H1 (cell line): ENCODE measurements around the gene PAX8. TPM values are rescaled to one million over a fixed set of nuclear protein-coding genes. Genes with fewer than 3 reads are reported as not detected.

Source experiments
- CTCF ChIA-PET: fragments of 300-600 bp; sonication (Branson Sonifier 250); formaldehyde crosslinking; loops from one replicate; lab custom pipeline; 2021; ENCODE audit not compliant: partially characterized antibody; lab: Charles Lee
- POLR2A ChIA-PET: fragments of 300-600 bp; sonication (Branson Sonifier 250); formaldehyde crosslinking; loops from one replicate; lab custom pipeline; 2021; ENCODE audit warnings: inconsistent platforms; ENCODE audit not compliant: partially characterized antibody; lab: Charles Lee
- DNase-seq, 2 experiments: peaks; one replicate each; pipeline versions ENCODE4 v3.0.0 to v3.0.0-alpha.2; 2010 to 2022; ENCODE audit warnings: low spot score in 2 of 2, low read depth in 1 of 2, mixed read lengths in 1 of 2
- FAIRE-seq: peaks from 2 replicates; lab custom pipeline; 2011; peaks lifted over from hg19 to GRCh38; lab: Jason Lieb, UNC
- H2AFZ ChIP-seq: 2 replicates; pipeline ENCODE4 v1.8.1; 2012; ENCODE audit warnings: low read length, inconsistent platforms
- H2AK5ac ChIP-seq: 2 replicates; pipeline ENCODE4 v1.6.1; 2013; ENCODE audit warnings: low read depth, low read length
- H2BK120ac ChIP-seq: replicated peaks from 2 replicates; pipeline ENCODE3; 2013; ENCODE audit warnings: low read depth, low read length, inconsistent platforms
- H2BK12ac ChIP-seq: 2 replicates; pipeline ENCODE4 v1.6.1; 2013; ENCODE audit warnings: low read depth, low read length
- H2BK15ac ChIP-seq: 2 replicates; pipeline ENCODE4 v1.6.1; 2013; ENCODE audit warnings: low read length
- H2BK20ac ChIP-seq: 2 replicates; pipeline ENCODE4 v1.6.1; 2013; ENCODE audit warnings: low read length
- H2BK5ac ChIP-seq: 2 replicates; pipeline ENCODE4 v1.6.1; 2013; ENCODE audit warnings: low read depth, low read length
- H3K14ac ChIP-seq: 2 replicates; pipeline ENCODE4 v1.6.1; 2013; ENCODE audit warnings: inconsistent platforms; ENCODE audit not compliant: insufficient read length
- H3K18ac ChIP-seq: 2 replicates; pipeline ENCODE4 v1.6.1; 2013; ENCODE audit warnings: low read length; ENCODE audit errors: extremely low read depth
- H3K23ac ChIP-seq: 2 replicates; pipeline ENCODE4 v1.6.1; 2013; ENCODE audit warnings: inconsistent platforms; ENCODE audit not compliant: insufficient read length
- H3K23me2 ChIP-seq: 2 replicates; pipeline ENCODE4 v1.6.1; 2013; ENCODE audit warnings: low read depth, low read length
- H3K27ac ChIP-seq: 2 replicates; pipeline ENCODE4 v1.6.1; 2011; ENCODE audit warnings: low read depth, low read length, inconsistent platforms
- H3K27me3 ChIP-seq, 4 experiments: replicated peaks in 1 of 4; 1 replicate in 1 of 4; 2 replicates in 3 of 4; pipeline versions ENCODE4 v1.6.1 to v1.8.1; 2011 to 2013; ENCODE audit warnings: low read length in 3 of 4, mild to moderate bottlenecking in 3 of 4, inconsistent platforms in 2 of 4, mixed read lengths in 2 of 4, moderate library complexity in 1 of 4; ENCODE audit not compliant: control insufficient read depth in 3 of 4, insufficient read depth in 3 of 4; ENCODE audit errors: extremely low read depth in 1 of 4
- H3K36me3 ChIP-seq, 4 experiments: 2 replicates each; pipeline versions ENCODE4 v1.6.1 to v1.8.1; 2011 to 2013; ENCODE audit warnings: mild to moderate bottlenecking in 4 of 4, low read length in 3 of 4, moderate library complexity in 2 of 4, control low read depth in 1 of 4, inconsistent platforms in 1 of 4; ENCODE audit not compliant: insufficient read depth in 4 of 4, control insufficient read depth in 2 of 4
- H3K4ac ChIP-seq: replicated peaks from 2 replicates; pipeline ENCODE3; 2013; ENCODE audit warnings: low read length, low read depth, mixed read lengths, inconsistent platforms; ENCODE audit not compliant: insufficient read length
- H3K4me1 ChIP-seq, 4 experiments: replicated peaks in 1 of 4; 1 replicate in 1 of 4; 2 replicates in 3 of 4; pipeline versions ENCODE4 v1.6.1 to v1.8.1; 2011 to 2013; ENCODE audit warnings: low read length in 3 of 4, inconsistent platforms in 2 of 4, mixed read lengths in 1 of 4; ENCODE audit not compliant: insufficient read depth in 4 of 4, control insufficient read depth in 3 of 4
- H3K4me2 ChIP-seq, 2 experiments: 2 replicates each; pipeline versions ENCODE4 v1.6.1 to v1.8.1; 2011 to 2013; ENCODE audit warnings: low read depth in 2 of 2, low read length in 2 of 2, control low read depth in 1 of 2, inconsistent platforms in 1 of 2, mild to moderate bottlenecking in 1 of 2; ENCODE audit not compliant: insufficient read depth in 1 of 2
- H3K4me3 ChIP-seq, 4 experiments: fragments of 200-600, 300-600 bp in 1 of 4; sonication (generic), shearing (Covaris generic), sonication (Bioruptor Twin) in 1 of 4; 2 replicates each; pipeline versions ENCODE4 v1.5.1 to v1.8.1; 2011 to 2016; ENCODE audit warnings: low read length in 4 of 4, low read depth in 3 of 4, control low read depth in 2 of 4, inconsistent platforms in 2 of 4, mild to moderate bottlenecking in 2 of 4, mixed read lengths in 1 of 4, moderate library complexity in 1 of 4; ENCODE audit not compliant: insufficient read depth in 2 of 4; ENCODE audit errors: extremely low read depth in 1 of 4
- H3K56ac ChIP-seq: replicated peaks from 2 replicates; pipeline ENCODE3; 2013; ENCODE audit warnings: low read depth, mild to moderate bottlenecking, mixed read lengths, low read length, inconsistent platforms; ENCODE audit not compliant: insufficient read length
- H3K79me1 ChIP-seq: 2 replicates; pipeline ENCODE4 v1.6.1; 2013; ENCODE audit warnings: low read depth, low read length, control low read depth
- H3K79me2 ChIP-seq, 2 experiments: 2 replicates each; pipeline versions ENCODE4 v1.6.1 to v1.8.1; 2012 to 2013; ENCODE audit warnings: low read length in 2 of 2, mild to moderate bottlenecking in 2 of 2, inconsistent platforms in 1 of 2; ENCODE audit not compliant: insufficient read depth in 2 of 2, control insufficient read depth in 1 of 2
- H3K9ac ChIP-seq, 4 experiments: replicated peaks in 1 of 4; 1 replicate in 1 of 4; 2 replicates in 3 of 4; pipeline versions ENCODE4 v1.6.1 to v1.8.1; 2011 to 2013; ENCODE audit warnings: low read depth in 3 of 4, low read length in 3 of 4, control low read depth in 2 of 4, mild to moderate bottlenecking in 2 of 4, moderate library complexity in 2 of 4, inconsistent platforms in 1 of 4; ENCODE audit errors: extremely low read depth in 1 of 4
- H3K9me3 ChIP-seq, 2 experiments: 2 replicates each; pipeline versions ENCODE4 v1.6.1 to v1.8.1; 2012 to 2013; ENCODE audit warnings: mild to moderate bottlenecking in 2 of 2, moderate library complexity in 2 of 2, control low read depth in 1 of 2, inconsistent platforms in 1 of 2, low read depth in 1 of 2, low read length in 1 of 2, mixed read lengths in 1 of 2; ENCODE audit not compliant: insufficient read depth in 2 of 2
- H4K20me1 ChIP-seq, 2 experiments: replicated peaks in 1 of 2; 2 replicates each; pipeline versions ENCODE3 to v1.8.1; 2011 to 2013; ENCODE audit warnings: inconsistent platforms in 2 of 2, low read length in 2 of 2, mild to moderate bottlenecking in 1 of 2; ENCODE audit not compliant: insufficient read depth in 2 of 2, control insufficient read depth in 1 of 2
- H4K5ac ChIP-seq: 2 replicates; pipeline ENCODE4 v1.6.1; 2013; ENCODE audit warnings: low read length, low read depth, mixed read lengths, inconsistent platforms; ENCODE audit not compliant: insufficient read length
- H4K8ac ChIP-seq: 2 replicates; pipeline ENCODE4 v1.8.0; 2013; ENCODE audit warnings: mild to moderate bottlenecking, moderate library complexity, low read length, inconsistent platforms; ENCODE audit not compliant: insufficient read depth; ENCODE audit errors: extremely low read depth
- H4K91ac ChIP-seq: replicated peaks from 2 replicates; pipeline ENCODE3; 2013; ENCODE audit warnings: low read length, mixed read lengths, inconsistent platforms; ENCODE audit not compliant: insufficient read length
- ASH2L ChIP-seq: fragments of 200-600, 300-600 bp; sonication (generic); IDR thresholded peaks from one replicate; pipeline ENCODE4 v1.7.1; 2017; ENCODE audit warnings: low read length
- CHD1 ChIP-seq: IDR thresholded peaks from 2 replicates; pipeline ENCODE4 v1.6.1; 2012; ENCODE audit warnings: low read depth, low read length, improper control_type of control experiment
- TAF1 ChIP-seq: IDR thresholded peaks from 2 replicates; pipeline ENCODE4 v1.6.1; 2011; ENCODE audit warnings: mild to moderate bottlenecking, low read depth, low read length
- WGBS, 2 experiments: shearing (Covaris generic) in 1 of 2; methylation state at CpG; one replicate each; pipeline versions ENCODE4 v1.1.6 to v1.1.7; 2013 to 2015; ENCODE audit warnings: low lambda C conversion rate in 2 of 2, mixed read lengths in 2 of 2, inconsistent platforms in 1 of 2, low coverage in 1 of 2, missing lambda C conversion rate in 1 of 2; ENCODE audit not compliant: insufficient replicate concordance in 2 of 2, insufficient coverage in 1 of 2, insufficient read length in 1 of 2; ENCODE audit errors: extremely low coverage in 1 of 2, missing lambda C conversion rate in 1 of 2; 5-methylcytosine and 5-hydroxymethylcytosine counted together
- polyA plus RNA-seq, 7 experiments: library from polyadenylated mRNA; depleted of rRNA in 3 of 7; stranded (reverse) in 5 of 7; unstranded in 2 of 7; fragments of >200 nt in 5 of 7; fragments of 200-250 nt in 2 of 7; gene quantifications; 1 replicate in 5 of 7; 2 replicates in 1 of 7; 4 replicates in 1 of 7; pipeline versions ENCODE4 v1.2.1 to v1.2.3, GENCODE V29; 2011 to 2013; ENCODE audit warnings: missing spikeins in 2 of 7, mixed read lengths in 2 of 7
- total RNA-seq: library from RNA; stranded (reverse); fragmentation: NEBNext Ultra II Directional; extraction: Animal tissue kit (Norgen Biotek cat#: 25700); gene quantifications from 2 replicates; pipeline ENCODE4 v1.2.1, GENCODE V29; 2021
- TF ChIP-seq, protein P1 (sequence below): IDR thresholded peaks from 2 replicates; pipeline ENCODE4 v1.6.1; 2012; ENCODE audit warnings: inconsistent platforms

PAX8 gene
- total and polyA plus RNA-seq, 2 of the 8 experiments (the other 6 are each of a cell fraction or from before 2014, with no cell fraction given), result 0.02 TPM; not detected in 1

- ChIA-PET POLR2A (interaction anchor here (1.2 to 1.5 kb wide), 2 partner anchors 22 to 32 kb away, joined by 4 to 5 read pairs; no protein-coding TSS in a partner anchor), CTCF (interaction anchor here (1.3 to 3.5 kb wide), 2 partner anchors 16 to 34 kb away, joined by 4 to 14 read pairs; no protein-coding TSS in a partner anchor)
- H3K18ac ChIP-seq, result no peak overlapping the region; the same call in 1 of the 2 replicates
- H3K4ac ChIP-seq, result no peak overlapping the region
- no peak overlapping the region for H3K9ac ChIP-seq
- H2BK20ac ChIP-seq, result no peak overlapping the region
- H3K27ac ChIP-seq, result no peak overlapping the region
- no peak overlapping the region for H2AK5ac ChIP-seq
- H2BK15ac ChIP-seq, result no peak overlapping the region
- H3K79me1 ChIP-seq, result no peaks in the 10 kb centered on the region
- H3K4me3 ChIP-seq, result no peak overlapping the region
- no peak overlapping the region for H3K4me2 ChIP-seq
- no peak overlapping the region for H4K8ac ChIP-seq
- H2BK120ac ChIP-seq, result no peak overlapping the region
- H4K20me1 ChIP-seq, result no peaks in the 10 kb centered on the region
- no peaks in the 10 kb centered on the region for H3K79me2 ChIP-seq
- H3K4me1 ChIP-seq, result peaks cover 0 to 6% (median 5%) of the 10 kb centered on the region in 4 experiments; a peak in 3 of 7 replicates
- no peaks in the 10 kb centered on the region for H3K9me3 ChIP-seq
- H3K56ac ChIP-seq, result no peak overlapping the region
- no peak overlapping the region for H3K14ac ChIP-seq
- 92% methylated on average over 2 of the region's 2 CpGs; no CpG with 5 or more reads in 1 of the 2 experiments for WGBS, 2 experiments
- FAIRE-seq (no peak), DNase-seq (no peak)
- H2AFZ ChIP-seq, result no peak overlapping the region; the same call in 1 of the 2 replicates
- no peaks in the 10 kb centered on the region for H3K36me3 ChIP-seq
- H4K91ac ChIP-seq, result no peak overlapping the region
- no peak overlapping the region for H2BK5ac ChIP-seq
- no peak for TF ChIP-seq CHD1
- TF ChIP-seq, protein P1, sequence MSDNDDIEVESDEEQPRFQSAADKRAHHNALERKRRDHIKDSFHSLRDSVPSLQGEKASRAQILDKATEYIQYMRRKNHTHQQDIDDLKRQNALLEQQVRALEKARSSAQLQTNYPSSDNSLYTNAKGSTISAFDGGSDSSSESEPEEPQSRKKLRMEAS, result no peak
- TF ChIP-seq ASH2L, result no peak
- TF ChIP-seq TAF1, result no peak
- H3K27me3 ChIP-seq, result peaks cover 0 to 3% (median 0%) of the 10 kb centered on the region in 4 experiments; a peak in 1 of 7 replicates
- no peak overlapping the region for H2BK12ac ChIP-seq
- H4K5ac ChIP-seq, result no peak overlapping the region
- no peaks in the 10 kb centered on the region for H3K23me2 ChIP-seq
- no peak overlapping the region for H3K23ac ChIP-seq
These were observed 63.7 kb downstream of the PAX8 start for GRCh38 chr2:113215056-113215455.
